DMS53 treated with DMSO at 0.1 percent for 48 hours (cell line): Measurements from ENCODE around the gene AGT.
"Not testable (repeated sequence)": the region's sequence is repeated elsewhere in the genome, so short reads cannot be mapped to it uniquely, and the experiment has no call there.

Experiments used
- DNase-seq: peaks from one replicate; lab custom pipeline; 2025; ENCODE audit not compliant: unreplicated experiment; lab: John Stamatoyannopoulos, UW

AGT gene

GRCh38 chr1:230745071-230745470, 31.1 kb upstream of the AGT start:
- no peak for DNase-seq

- no peak for DNase-seq
These were observed 30.5 kb upstream of the AGT start for GRCh38 chr1:230744382-230744781.

- DNase-seq = no peak
These were observed 30.0 kb upstream of the AGT start for GRCh38 chr1:230743899-230744298.

- no peak for DNase-seq
These were observed 25.8 kb upstream of the AGT start for GRCh38 chr1:230739564-230740290.

- no peak for DNase-seq
These were observed 23.8 kb upstream of the AGT start for GRCh38 chr1:230737622-230738262.

- peak; percentile 92 for DNase-seq
These were observed 21.5 kb upstream of the AGT start for GRCh38 chr1:230735447-230735846.

GRCh38 chr1:230730977-230731376, 17.1 kb upstream of the AGT start:
- DNase-seq = peak; percentile 77

GRCh38 chr1:230728710-230729392, 14.9 kb upstream of the AGT start:
- DNase-seq = peak; percentile 79

GRCh38 chr1:230725256-230726012, 11.5 kb upstream of the AGT start:
- no peak for DNase-seq

- not testable (repeated sequence) for DNase-seq
These were observed 8.1 kb upstream of the AGT start for GRCh38 chr1:230721849-230722522.

- DNase-seq = peak; percentile 2
These were observed 3.3 kb upstream of the AGT start for GRCh38 chr1:230717251-230717650.

- DNase-seq = not testable (repeated sequence)
These were observed 2.5 kb upstream of the AGT start for GRCh38 chr1:230716453-230716852.

GRCh38 chr1:230715510-230715909, 1.6 kb upstream of the AGT start:
- peak; percentile 4 for DNase-seq

- DNase-seq = peak; percentile 25
These were observed 391 bp downstream of the AGT start for GRCh38 chr1:230713547-230713914.

GRCh38 chr1:230713138-230713537, 784 bp downstream of the AGT start:
- no peak for DNase-seq

GRCh38 chr1:230712470-230712942, 1.4 kb downstream of the AGT start:
- no peak for DNase-seq

- no peak for DNase-seq
These were observed 2.7 kb downstream of the AGT start for GRCh38 chr1:230711245-230711644.

- no peak for DNase-seq
These were observed 3.4 kb downstream of the AGT start for GRCh38 chr1:230710543-230710904.

- no peak for DNase-seq
These were observed 4.0 kb downstream of the AGT start for GRCh38 chr1:230709619-230710542.
